GM21367 (cell line): Measurements from ENCODE around the gene CDX2.
"Not testable (repeated sequence)": the region's sequence is repeated elsewhere in the genome, so short reads cannot be mapped to it uniquely, and the experiment has no call there.

Experiments
- ATAC-seq: cut with Tn5 transposase; IDR thresholded peaks from one replicate; pipeline ENCODE4 v1.9.1; 2021; ENCODE audit not compliant: unreplicated experiment

Gene CDX2

GRCh38 chr13:27965740-27966640 lies 3.1 kb downstream of the CDX2 start:
- ATAC-seq, result no peak

GRCh38 chr13:27965343-27965739 lies 3.8 kb downstream of the CDX2 start:
- no peak for ATAC-seq

- no peak for ATAC-seq
Observed at GRCh38 chr13:27964741-27965323, 4.3 kb downstream of the CDX2 start.

- ATAC-seq, result not testable (repeated sequence)
Observed at GRCh38 chr13:27964206-27964605, 4.9 kb downstream of the CDX2 start.

- no peak for ATAC-seq
Observed at GRCh38 chr13:27963491-27963890, 5.6 kb downstream of the CDX2 start.

- ATAC-seq, result no peak
Observed at GRCh38 chr13:27962982-27963381, 6.1 kb downstream of the CDX2 start.

GRCh38 chr13:27962128-27962841 lies 6.8 kb downstream of the CDX2 start:
- no peak for ATAC-seq

GRCh38 chr13:27961227-27962085 lies 7.7 kb downstream of the CDX2 start:
- no peak for ATAC-seq

GRCh38 chr13:27960362-27961226 lies 8.5 kb downstream of the CDX2 start:
- no peak for ATAC-seq

- ATAC-seq, result no peak
Observed at GRCh38 chr13:27959976-27960361, 9.1 kb downstream of the CDX2 start.

- ATAC-seq, result no peak
Observed at GRCh38 chr13:27956576-27957300, 12.4 kb downstream of the CDX2 start.

GRCh38 chr13:27955014-27955591 lies 14.0 kb downstream of the CDX2 start:
- ATAC-seq, result no peak

GRCh38 chr13:27954406-27954851 lies 14.7 kb downstream of the CDX2 start:
- ATAC-seq, result no peak

GRCh38 chr13:27953676-27954405 lies 15.3 kb downstream of the CDX2 start:
- ATAC-seq, result peak; percentile 91

GRCh38 chr13:27952876-27953675 lies 16.0 kb downstream of the CDX2 start:
- ATAC-seq, result no peak

- no peak for ATAC-seq
Observed at GRCh38 chr13:27942972-27943371, 26.1 kb downstream of the CDX2 start.

GRCh38 chr13:27933580-27934328 lies 35.4 kb downstream of the CDX2 start:
- ATAC-seq, result no peak
